SJCRH30 (cell line): ENCODE data around the gene APP. TPM values are rescaled to one million over a fixed set of nuclear protein-coding genes. Genes with fewer than 3 reads are reported as not detected.
A peak's percentile ranks its signal among the peaks of the same experiment; 100 is the strongest.

ENCODE experiments used
- DNase-seq, 2 experiments: peaks; one replicate each; pipeline ENCODE4 v3.0.0-alpha.2; 2015 to 2020
- H3K27ac ChIP-seq: fragments of 250-450 bp; sonication (Bioruptor Pico); 2 replicates; pipeline ENCODE4 v1.5.1; 2020; ENCODE audit warnings: mild to moderate bottlenecking, moderate library complexity
- H3K27me3 ChIP-seq: fragments of 250-450 bp; sonication (Bioruptor Pico); 2 replicates; pipeline ENCODE4 v1.5.1; 2020; ENCODE audit warnings: mild to moderate bottlenecking, moderate library complexity
- H3K36me3 ChIP-seq: fragments of 250-450 bp; sonication (Bioruptor Pico); 2 replicates; pipeline ENCODE4 v1.5.1; 2020; ENCODE audit warnings: mild to moderate bottlenecking, moderate library complexity
- H3K4me1 ChIP-seq: fragments of 250-450 bp; sonication (Bioruptor Pico); 2 replicates; pipeline ENCODE4 v1.5.1; 2020; ENCODE audit warnings: mild to moderate bottlenecking, moderate library complexity
- H3K4me3 ChIP-seq: fragments of 250-450 bp; sonication (Bioruptor Pico); 2 replicates; pipeline ENCODE4 v1.5.1; 2020; ENCODE audit warnings: mild to moderate bottlenecking, moderate library complexity
- H3K9me3 ChIP-seq: fragments of 250-450 bp; sonication (Bioruptor Pico); replicated peaks from 2 replicates; pipeline ENCODE4 v1.5.1; 2020; ENCODE audit warnings: mild to moderate bottlenecking, moderate library complexity
- total RNA-seq: library from RNA; depleted of rRNA; stranded (reverse); fragments of >200 nt; shearing (Covaris generic); gene quantifications from 2 replicates; pipeline ENCODE4 v1.2.3, GENCODE V29; 2014

Gene APP
- total RNA-seq, 1 experiment from 2014 or later = 399 TPM

DNA sequence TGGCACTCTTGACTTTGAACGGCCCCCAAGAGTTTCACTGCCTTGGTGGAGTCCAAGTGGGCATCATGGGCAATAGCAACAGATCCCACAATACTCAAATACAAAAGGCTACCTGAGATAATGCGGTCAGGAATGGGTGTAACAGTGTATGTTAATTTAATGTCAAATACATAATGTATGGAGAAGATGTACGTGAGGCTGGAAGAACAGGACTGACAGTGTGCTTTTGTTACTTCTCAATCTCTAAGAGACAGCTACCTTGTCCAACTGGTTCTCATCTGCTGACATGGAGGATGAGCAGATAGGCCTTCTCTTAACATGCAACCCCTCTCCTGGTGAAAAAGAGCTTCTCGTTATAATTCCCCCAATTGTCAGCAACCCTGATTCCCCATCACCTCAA is 167.2 kb downstream of the APP start:
- H3K4me1 ChIP-seq = peaks cover 26% of the 10 kb centered on the region
- DNase-seq = no peak
- H3K27ac ChIP-seq = no peak overlapping the region
- peaks cover 30% of the 10 kb centered on the region for H3K36me3 ChIP-seq
- H3K9me3 ChIP-seq = no peaks in the 10 kb centered on the region
- H3K4me3 ChIP-seq = no peak overlapping the region
- H3K27me3 ChIP-seq = no peaks in the 10 kb centered on the region

DNA sequence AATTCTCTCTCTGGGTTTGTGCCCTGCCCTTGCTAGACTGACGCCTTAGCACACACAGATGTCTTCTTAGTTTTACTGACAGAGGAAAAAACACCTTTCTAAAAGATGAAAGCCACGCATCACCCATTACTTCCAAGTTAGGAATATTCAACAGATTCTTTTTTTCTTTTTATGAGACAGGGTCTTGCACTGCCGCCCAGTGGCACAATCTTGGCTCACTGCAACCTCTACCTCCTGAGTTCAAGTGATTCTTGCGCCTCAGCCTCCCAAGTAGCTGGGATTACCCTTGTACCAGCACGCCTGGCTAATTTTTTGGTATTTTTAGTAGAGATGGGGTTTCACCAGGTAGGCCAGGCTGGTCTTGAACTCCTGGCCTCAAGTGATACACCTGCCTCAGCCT is 169.2 kb downstream of the APP start:
- H3K27me3 ChIP-seq = no peaks in the 10 kb centered on the region
- H3K4me1 ChIP-seq = peaks cover 28% of the 10 kb centered on the region
- no peaks in the 10 kb centered on the region for H3K9me3 ChIP-seq
- peaks cover 41% of the 10 kb centered on the region for H3K36me3 ChIP-seq
- no peak overlapping the region for H3K4me3 ChIP-seq
- DNase-seq = no peak
- H3K27ac ChIP-seq = no peak overlapping the region

DNA sequence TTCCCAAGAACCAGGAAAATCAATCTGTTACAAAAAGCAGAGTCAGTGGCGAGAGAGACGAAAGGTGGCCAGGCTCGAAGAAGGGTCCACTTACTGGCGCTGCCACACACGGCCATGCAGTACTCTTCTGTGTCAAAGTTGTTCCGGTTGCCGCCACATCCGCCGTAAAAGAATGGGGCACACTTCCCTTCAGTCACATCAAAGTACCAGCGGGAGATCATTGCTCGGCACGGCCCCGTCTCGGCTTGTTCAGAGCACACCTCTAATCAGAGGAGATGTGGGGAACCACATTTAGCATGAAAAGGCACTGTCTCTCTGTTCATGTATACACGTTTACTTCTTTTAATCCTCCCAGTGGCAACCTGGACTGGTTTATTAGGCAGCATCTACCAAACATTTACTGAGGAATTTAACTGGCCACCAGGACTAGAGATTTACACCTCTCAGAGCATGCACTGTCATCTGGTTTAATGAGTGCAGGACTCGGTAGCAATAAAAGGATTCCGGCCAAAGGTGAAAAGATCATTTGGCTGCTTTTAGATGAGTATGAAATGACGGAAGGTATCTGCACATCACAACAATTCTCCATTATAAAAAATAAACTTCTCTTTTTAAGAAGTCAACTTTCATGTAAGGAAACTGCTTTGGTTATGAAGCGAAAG is 170.5 kb downstream of the APP start:
- no peak for DNase-seq
- no peaks in the 10 kb centered on the region for H3K27me3 ChIP-seq
- H3K27ac ChIP-seq = no peak overlapping the region
- peaks cover 23% of the 10 kb centered on the region for H3K4me1 ChIP-seq
- peaks cover 45% of the 10 kb centered on the region for H3K36me3 ChIP-seq
- no peaks in the 10 kb centered on the region for H3K9me3 ChIP-seq
- no peak overlapping the region for H3K4me3 ChIP-seq

DNA sequence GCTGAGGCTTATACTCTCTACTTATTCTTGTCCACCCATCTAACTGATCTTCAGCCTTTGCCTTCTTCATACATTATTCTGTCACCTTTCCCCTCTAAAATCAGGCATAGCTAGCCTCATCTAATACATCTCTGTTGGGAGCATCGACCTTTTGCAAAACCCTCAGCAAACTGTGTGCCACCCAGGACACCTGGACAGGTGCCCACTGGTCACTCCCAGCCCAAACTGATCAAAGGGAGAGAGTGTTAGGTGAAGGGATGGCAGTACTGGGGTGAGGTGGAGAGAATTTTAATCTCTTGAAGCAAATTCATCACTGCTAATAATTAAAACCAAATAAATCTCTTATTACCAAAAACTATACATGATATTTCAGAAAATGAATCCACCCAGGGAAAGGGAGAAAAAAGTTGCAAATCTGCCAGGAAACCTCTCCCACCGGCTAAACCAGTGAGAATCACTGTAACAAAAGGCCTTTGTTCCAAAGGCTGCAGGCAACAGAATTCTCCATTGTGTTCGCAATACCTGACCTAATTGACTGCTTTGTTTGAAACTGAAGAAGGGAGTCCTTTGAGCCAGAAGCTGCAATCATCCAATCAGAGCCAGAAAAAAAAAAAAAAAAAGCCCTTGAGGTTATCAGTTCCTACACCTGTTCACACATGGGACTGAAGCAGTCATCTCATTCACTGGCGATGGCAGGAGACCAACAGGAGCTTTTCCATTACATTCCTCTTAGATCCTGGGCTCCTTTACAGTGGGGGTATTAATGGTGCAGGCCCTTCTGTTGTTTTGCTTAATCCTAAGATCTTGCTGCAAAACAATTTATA is 172.6 kb downstream of the APP start:
- no peaks in the 10 kb centered on the region for H3K27me3 ChIP-seq
- H3K4me3 ChIP-seq = no peak overlapping the region
- DNase-seq = peak; percentile 91 to 98

DNA sequence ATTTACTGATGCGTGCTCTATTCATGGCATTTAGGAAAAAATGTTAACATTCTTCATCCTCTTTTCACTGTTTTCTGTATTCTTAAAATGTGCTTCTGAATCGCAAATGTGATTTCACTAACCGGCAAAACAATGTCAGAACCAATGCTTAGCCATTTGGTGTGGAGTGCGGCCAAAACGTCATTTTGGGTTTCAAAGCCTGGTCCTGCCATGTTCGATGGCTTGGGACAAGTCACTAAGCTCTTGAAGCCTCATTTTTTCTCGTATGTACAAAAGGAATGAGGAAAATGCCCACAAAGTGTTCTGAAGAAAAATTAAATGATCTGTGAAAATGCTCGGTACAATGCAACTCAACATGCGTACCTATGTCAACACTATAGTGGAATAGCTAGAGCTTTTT is 175.3 kb downstream of the APP start:
- H3K27me3 ChIP-seq = no peaks in the 10 kb centered on the region
- no peak for DNase-seq
- H3K36me3 ChIP-seq = peaks cover 56% of the 10 kb centered on the region
- peaks cover 23% of the 10 kb centered on the region for H3K4me1 ChIP-seq
- H3K4me3 ChIP-seq = no peak overlapping the region
- no peak overlapping the region for H3K27ac ChIP-seq
- H3K9me3 ChIP-seq = no peaks in the 10 kb centered on the region

More for the DNA sequence above, 172.6 kb downstream of the APP start:
- H3K27ac ChIP-seq = peak overlapping the region; percentile 82
- H3K9me3 ChIP-seq = no peaks in the 10 kb centered on the region
- H3K4me1 ChIP-seq = peaks cover 23% of the 10 kb centered on the region
- peaks cover 49% of the 10 kb centered on the region for H3K36me3 ChIP-seq

DNA sequence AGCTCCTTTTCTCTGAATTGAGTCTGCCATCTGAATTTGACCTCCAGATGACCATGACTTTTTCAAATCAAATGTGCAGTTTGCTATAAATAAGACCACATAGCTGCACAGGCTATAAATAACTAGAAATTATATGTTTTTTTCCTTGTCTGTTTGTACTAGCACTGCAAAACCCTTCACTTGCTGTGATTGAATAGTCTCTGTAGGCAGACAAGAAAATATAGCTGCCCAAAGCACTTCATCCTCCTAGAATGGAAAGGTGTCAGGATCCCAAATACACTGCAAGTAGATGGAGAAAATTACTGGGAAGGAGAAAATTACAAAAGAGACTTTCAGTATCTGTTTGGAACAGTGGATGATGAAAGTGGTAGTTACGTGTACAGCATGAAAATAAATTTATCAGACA is 175.8 kb downstream of the APP start:
- DNase-seq = no peak
- Histone ChIP-seq H3K36me3 (peaks cover 56% of the 10 kb centered on the region), H3K9me3 (no peaks in the 10 kb centered on the region), H3K4me3 (no peak overlapping the region), H3K4me1 (peaks cover 23% of the 10 kb centered on the region), H3K27me3 (no peaks in the 10 kb centered on the region), H3K27ac (no peak overlapping the region)

DNA sequence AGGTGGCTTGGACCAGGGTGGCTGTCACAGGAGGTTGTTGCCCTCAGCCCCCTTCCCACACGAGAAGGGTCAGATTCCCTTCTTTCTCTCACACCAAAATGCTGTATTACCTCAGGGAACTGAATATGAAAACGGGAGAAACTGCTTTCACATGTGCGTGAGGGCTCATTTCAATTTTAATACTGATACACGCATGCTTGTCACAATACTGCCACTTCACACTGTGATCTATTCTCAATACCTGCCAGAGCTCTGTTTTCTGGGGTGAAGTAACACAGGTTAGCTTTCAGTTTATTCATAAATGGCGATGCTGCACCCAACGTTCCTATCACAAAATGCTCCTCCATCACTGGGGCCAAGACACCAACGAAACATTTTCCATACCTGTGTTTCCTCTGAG is 181.8 kb downstream of the APP start:
- H3K27me3 ChIP-seq = no peaks in the 10 kb centered on the region
- H3K4me1 ChIP-seq = 0 out of 2 replicates have a peak, but pooled peaks cover 2% of the 10 kb centered on the region
- no peaks in the 10 kb centered on the region for H3K9me3 ChIP-seq
- DNase-seq = no peak
- H3K36me3 ChIP-seq = peaks cover 39% of the 10 kb centered on the region
- no peak overlapping the region for H3K27ac ChIP-seq
- H3K4me3 ChIP-seq = no peak overlapping the region

DNA sequence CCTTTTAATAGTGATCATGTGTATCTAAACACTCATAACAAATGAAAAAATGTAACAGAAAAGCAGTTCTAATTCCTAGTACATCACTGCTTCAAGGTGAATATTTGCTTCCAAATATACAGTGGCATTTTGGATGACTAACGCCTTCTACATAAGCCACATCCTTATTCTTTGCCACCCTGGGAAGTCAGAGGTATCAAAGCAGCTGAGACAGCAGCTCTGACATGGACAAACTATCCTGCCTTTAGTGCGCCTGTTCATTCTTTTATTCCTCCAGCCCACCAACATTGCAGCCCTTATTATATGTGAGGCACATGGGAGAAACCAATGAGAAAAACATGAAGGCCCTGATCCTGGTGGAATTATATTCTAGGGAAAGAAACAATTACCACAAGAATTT is 183.0 kb downstream of the APP start:
- no peak overlapping the region for H3K27ac ChIP-seq
- peak in 1 of 2 experiments; percentile 28 for DNase-seq
- H3K27me3 ChIP-seq = no peaks in the 10 kb centered on the region
- no peak overlapping the region for H3K4me3 ChIP-seq
- peaks cover 33% of the 10 kb centered on the region for H3K36me3 ChIP-seq
- H3K9me3 ChIP-seq = no peaks in the 10 kb centered on the region
- 0 out of 2 replicates have a peak, but pooled peaks cover 2% of the 10 kb centered on the region for H3K4me1 ChIP-seq

DNA sequence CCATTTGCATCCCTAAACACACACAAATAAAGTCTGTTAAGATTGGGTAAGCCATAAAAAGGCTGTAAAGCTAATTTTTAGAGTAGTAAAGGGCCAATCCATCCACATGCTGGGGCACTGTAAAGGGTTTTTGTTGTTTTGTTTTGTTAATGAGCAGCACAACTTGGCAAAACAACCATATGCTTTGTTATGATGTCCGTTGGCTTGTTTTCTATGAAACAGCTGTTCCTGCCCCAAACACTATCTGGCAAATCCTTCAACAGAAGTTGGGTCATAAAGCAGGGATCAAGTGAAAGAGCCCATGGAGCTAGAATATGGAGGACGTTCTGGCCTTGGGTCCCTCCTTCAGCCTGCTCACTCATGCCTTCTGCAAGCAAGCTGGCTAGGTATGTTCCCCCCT is 183.6 kb downstream of the APP start:
- Histone ChIP-seq H3K27me3 (no peaks in the 10 kb centered on the region), H3K9me3 (no peaks in the 10 kb centered on the region), H3K27ac (no peak overlapping the region), H3K4me1 (0 out of 2 replicates have a peak, but pooled peaks cover 2% of the 10 kb centered on the region), H3K4me3 (no peak overlapping the region), H3K36me3 (peaks cover 35% of the 10 kb centered on the region)
- peak in 1 of 2 experiments; percentile 35 for DNase-seq

DNA sequence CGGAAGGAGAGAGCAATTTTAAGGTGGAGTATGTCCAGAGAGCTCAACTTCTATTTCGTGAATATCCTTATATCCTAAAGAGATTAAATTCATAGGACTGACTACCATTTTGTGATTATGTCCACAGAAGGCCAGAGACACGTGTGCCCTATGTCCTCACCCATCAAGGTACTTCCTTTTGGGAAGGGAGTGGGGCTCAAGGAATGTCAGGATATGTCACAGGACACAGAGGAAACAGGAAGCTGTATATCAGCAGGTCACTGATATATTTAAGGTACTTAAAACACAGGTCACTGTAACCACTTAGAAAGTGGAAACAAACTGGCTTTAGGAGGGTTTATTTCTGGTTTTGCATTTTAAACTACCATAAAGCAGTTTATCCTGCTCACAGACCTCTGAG is 184.6 kb downstream of the APP start:
- Histone ChIP-seq H3K27ac (no peak overlapping the region), H3K4me1 (0 out of 2 replicates have a peak, but pooled peaks cover 2% of the 10 kb centered on the region), H3K4me3 (no peak overlapping the region), H3K36me3 (peaks cover 39% of the 10 kb centered on the region), H3K9me3 (no peaks in the 10 kb centered on the region), H3K27me3 (no peaks in the 10 kb centered on the region)
- no peak for DNase-seq

DNA sequence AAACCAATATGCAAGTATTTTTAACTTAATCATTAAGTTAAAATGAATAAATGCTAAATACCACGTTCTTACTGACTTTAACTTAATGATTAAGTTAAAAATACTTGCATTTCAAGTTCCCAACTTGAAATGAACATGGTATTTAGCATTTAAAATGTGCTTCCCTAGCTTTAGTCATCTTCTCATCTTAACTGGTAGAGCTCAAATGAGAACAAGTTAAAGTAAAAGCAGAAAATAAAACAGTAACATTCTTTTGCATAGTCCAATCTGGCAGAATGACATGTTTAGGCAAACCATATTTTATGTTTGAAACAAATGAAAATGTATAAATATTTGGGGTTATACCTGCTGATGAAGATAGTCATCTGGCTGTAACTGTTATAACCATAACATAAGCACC is 186.0 kb downstream of the APP start:
- Histone ChIP-seq H3K4me1 (0 out of 2 replicates have a peak, but pooled peaks cover 2% of the 10 kb centered on the region), H3K4me3 (no peak overlapping the region)
- DNase-seq = no peak

DNA sequence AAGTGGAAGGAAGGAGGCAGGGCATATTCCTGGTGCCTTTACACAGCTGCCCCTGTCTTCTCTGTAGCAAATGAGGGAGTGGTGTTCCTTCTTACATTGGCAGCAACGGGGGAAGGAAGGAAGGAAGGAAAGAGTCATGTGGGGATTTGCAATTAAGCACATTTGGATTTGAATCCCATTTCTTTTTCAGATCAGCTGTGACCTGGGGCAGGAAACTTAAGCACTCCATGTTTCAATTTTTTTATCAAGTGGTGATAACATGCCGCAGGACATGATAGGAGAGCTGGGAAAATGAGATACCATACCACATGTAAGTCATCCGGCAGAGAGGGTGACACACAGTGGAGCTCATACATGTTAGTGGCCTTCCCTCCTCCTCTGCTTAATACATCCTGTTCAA is 186.8 kb downstream of the APP start:
- Histone ChIP-seq H3K27ac (no peak overlapping the region), H3K4me1 (0 out of 2 replicates have a peak, but pooled peaks cover 2% of the 10 kb centered on the region), H3K9me3 (no peaks in the 10 kb centered on the region), H3K27me3 (no peaks in the 10 kb centered on the region), H3K4me3 (no peak overlapping the region), H3K36me3 (peaks cover 55% of the 10 kb centered on the region)
- no peak for DNase-seq

More for the DNA sequence above, 186.0 kb downstream of the APP start:
- Histone ChIP-seq H3K9me3 (no peaks in the 10 kb centered on the region), H3K27ac (no peak overlapping the region), H3K36me3 (peaks cover 48% of the 10 kb centered on the region), H3K27me3 (no peaks in the 10 kb centered on the region)

DNA sequence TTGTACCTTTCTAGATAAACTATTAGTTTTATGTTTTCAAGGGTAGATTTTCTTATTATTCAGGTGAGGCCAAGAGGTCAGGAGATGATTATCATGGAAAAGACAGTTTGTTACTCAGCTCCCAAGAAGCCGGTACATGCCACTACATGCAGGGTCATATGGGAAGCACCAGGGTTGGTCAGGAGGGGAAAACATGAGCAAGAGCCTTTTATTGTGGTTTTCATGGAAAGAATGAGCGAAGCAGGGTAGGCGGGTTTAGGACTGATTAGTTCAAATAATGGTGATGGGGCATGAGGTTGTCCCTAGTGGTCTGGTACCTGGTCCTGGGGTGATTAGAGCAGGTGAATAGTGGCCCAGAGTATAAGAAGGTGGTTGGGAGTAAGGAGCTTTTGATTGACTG is 189.9 kb downstream of the APP start:
- no peak overlapping the region for H3K4me3 ChIP-seq
- H3K27me3 ChIP-seq = no peaks in the 10 kb centered on the region
- H3K36me3 ChIP-seq = peaks cover 71% of the 10 kb centered on the region
- H3K9me3 ChIP-seq = no peaks in the 10 kb centered on the region; the same call in 1 of the 2 replicates
- H3K4me1 ChIP-seq = no peaks in the 10 kb centered on the region
- DNase-seq = no peak
- H3K27ac ChIP-seq = no peak overlapping the region

DNA sequence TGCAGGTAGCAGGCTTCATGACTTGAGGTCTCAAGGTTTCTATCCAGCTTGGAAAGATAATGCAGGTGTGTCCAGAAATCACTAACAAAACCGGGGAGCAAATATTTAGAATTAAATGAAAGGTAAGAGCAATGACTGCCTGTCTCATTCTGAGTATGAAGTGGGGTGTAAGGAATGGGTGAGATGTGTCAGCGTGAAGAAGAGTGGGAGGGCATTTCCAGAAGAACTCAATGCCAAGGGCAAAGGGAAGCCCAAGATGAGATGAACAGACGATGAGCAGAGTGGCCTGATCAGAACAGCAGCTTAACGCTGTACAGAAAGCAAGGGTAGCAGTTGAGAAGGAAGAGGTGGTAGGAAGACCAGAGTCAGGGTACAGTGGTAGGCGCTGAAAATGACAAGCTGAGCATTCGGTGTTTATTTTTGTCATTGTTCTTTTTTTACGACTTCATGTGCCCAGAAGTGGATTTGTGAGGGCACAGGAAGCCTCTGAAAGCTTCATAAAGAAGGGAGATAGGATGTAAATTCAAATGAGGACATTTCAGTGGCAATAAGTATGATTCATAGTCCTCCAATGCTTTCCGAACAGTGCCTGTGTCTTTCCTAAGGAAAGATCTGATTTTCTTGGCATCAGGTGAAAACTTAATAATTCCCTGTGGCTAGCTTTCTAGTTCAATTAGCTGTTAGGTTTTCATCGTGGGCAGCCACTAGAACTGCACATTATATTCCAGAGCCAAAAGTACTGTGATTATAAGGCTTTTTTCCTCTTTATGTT is 190.5 kb downstream of the APP start:
- peaks cover 73% of the 10 kb centered on the region for H3K36me3 ChIP-seq
- H3K27me3 ChIP-seq = no peaks in the 10 kb centered on the region
- no peaks in the 10 kb centered on the region; the same call in 1 of the 2 replicates for H3K9me3 ChIP-seq
- H3K27ac ChIP-seq = no peak overlapping the region
- DNase-seq = no peak
- no peaks in the 10 kb centered on the region for H3K4me1 ChIP-seq
- no peak overlapping the region for H3K4me3 ChIP-seq
